Caco-2 (cell line): ENCODE data around the gene HNRNPR. TPM values are rescaled to one million over a fixed set of nuclear protein-coding genes. Genes with fewer than 3 reads are reported as not detected.

Source experiments
- BruUV-seq: library from RNA; stranded (reverse); fragments of 400-500 nt; replicated peaks from 2 replicates; lab custom pipeline; 2021; lab: Mats Ljungman, UMichigan
- CTCF ChIA-PET: fragments of 300-600 bp; sonication (Branson Sonifier 250); formaldehyde crosslinking; loops from one replicate; lab custom pipeline; 2022; ENCODE audit warnings: antibody characterized with exemption; lab: Charles Lee
- POLR2A ChIA-PET: fragments of 300-600 bp; sonication (Branson Sonifier 250); formaldehyde crosslinking; loops from one replicate; lab custom pipeline; 2022; ENCODE audit warnings: antibody characterized with exemption; lab: Charles Lee
- DNase-seq, 2 experiments: peaks; one replicate each; pipeline versions ENCODE4 v3.0.0 to v3.0.0-alpha.2; 2020 to 2022
- H3K27me3 ChIP-seq: replicated peaks from 2 replicates; pipeline ENCODE4 v1.6.0; 2011; ENCODE audit warnings: low read length; ENCODE audit not compliant: control insufficient read depth, insufficient read depth
- H3K36me3 ChIP-seq: 2 replicates; pipeline ENCODE4 v1.5.1; 2011; ENCODE audit warnings: low read length; ENCODE audit not compliant: control insufficient read depth, insufficient read depth
- H3K4me1 ChIP-seq: fragments of 250-450 bp; sonication (Bioruptor Pico); 2 replicates; pipeline ENCODE4 v1.5.1; 2020; ENCODE audit warnings: mild to moderate bottlenecking
- H3K4me3 ChIP-seq: 2 replicates; pipeline ENCODE4 v1.5.1; 2011; ENCODE audit warnings: low read depth, mild to moderate bottlenecking, control low read depth, low read length
- H3K9me3 ChIP-seq: fragments of 250-450 bp; sonication (Bioruptor Pico); 2 replicates; pipeline ENCODE4 v1.5.1; 2020; ENCODE audit warnings: mild to moderate bottlenecking, moderate library complexity
- H3K27ac Mint-ChIP-seq: one replicate; pipeline ENCODE4 v1.8.0; 2022; ENCODE audit warnings: mixed read lengths; ENCODE audit not compliant: unreplicated experiment
- H3K27me3 Mint-ChIP-seq: one replicate; pipeline ENCODE4 v1.8.0; 2022; ENCODE audit warnings: mixed read lengths; ENCODE audit not compliant: insufficient read depth, unreplicated experiment
- H3K36me3 Mint-ChIP-seq: one replicate; pipeline ENCODE4 v1.8.0; 2022; ENCODE audit warnings: mild to moderate bottlenecking, mixed read lengths; ENCODE audit not compliant: insufficient read depth, unreplicated experiment
- H3K4me1 Mint-ChIP-seq: one replicate; pipeline ENCODE4 v1.8.0; 2022; ENCODE audit warnings: low read depth, mixed read lengths; ENCODE audit not compliant: unreplicated experiment
- H3K4me3 Mint-ChIP-seq: one replicate; pipeline ENCODE4 v1.8.0; 2022; ENCODE audit warnings: mild to moderate bottlenecking, moderate library complexity, mixed read lengths; ENCODE audit not compliant: unreplicated experiment
- H3K9me3 Mint-ChIP-seq: one replicate; pipeline ENCODE4 v1.8.0; 2022; ENCODE audit warnings: mixed read lengths; ENCODE audit not compliant: unreplicated experiment
- intact Hi-C: fragments of 100-400 bp; cut with micrococcal nuclease; formaldehyde crosslinking; loops from one replicate; pipeline ENCODE4 v1.10.0; 2022; ENCODE audit not compliant: unreplicated experiment
- total RNA-seq: library from RNA; stranded (reverse); gene quantifications from 2 replicates; pipeline ENCODE4 v1.2.3, GENCODE V29; 2022
- TF ChIP-seq, protein P1 (sequence below), 2 experiments: fragments of 200-600 bp in 1 of 2; IDR thresholded peaks; 1 replicate in 1 of 2; 2 replicates in 1 of 2; pipeline versions ENCODE4 v1.5.1 to v1.8.0; 2011 to 2022; ENCODE audit warnings: antibody characterized with exemption in 1 of 2, control low read depth in 1 of 2, inconsistent platforms in 1 of 2, low read depth in 1 of 2, low read length in 1 of 2, mild to moderate bottlenecking in 1 of 2, moderate library complexity in 1 of 2; ENCODE audit not compliant: insufficient read depth in 1 of 2, severe bottlenecking in 1 of 2, unreplicated experiment in 1 of 2

The HNRNPR gene
- total RNA-seq, 1 experiment from 2014 or later: 183 TPM

DNA sequence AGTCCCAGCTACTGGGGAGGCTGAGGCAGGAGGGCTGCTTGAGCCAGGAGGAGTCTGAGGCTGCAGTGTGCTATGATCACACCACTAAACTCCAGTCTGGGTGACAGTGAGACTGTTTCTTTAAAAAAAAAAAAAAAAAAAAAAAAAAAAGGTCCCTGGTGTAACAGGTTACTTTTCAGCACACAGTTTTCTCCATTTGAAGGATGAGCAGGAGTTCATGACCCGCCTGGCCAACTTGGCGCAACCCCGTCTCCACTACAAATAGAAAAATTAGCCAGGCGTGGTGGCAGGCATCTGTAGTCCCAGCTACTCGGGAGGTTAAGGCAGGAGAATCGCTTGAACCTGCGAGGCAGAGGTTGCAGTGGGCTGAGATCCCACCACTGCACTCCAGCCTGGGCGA is 12.4 kb downstream of the HNRNPR start:
- H3K9me3 ChIP-seq: no peaks in the 10 kb centered on the region
- Mint-ChIP-seq H3K27me3 (no peaks in the 10 kb centered on the region), H3K9me3 (no peaks in the 10 kb centered on the region), H3K27ac (no peak overlapping the region), H3K4me1 (no peaks in the 10 kb centered on the region), H3K36me3 (peaks cover 99% of the 10 kb centered on the region), H3K4me3 (no peak overlapping the region)
- H3K4me1 ChIP-seq: no peaks in the 10 kb centered on the region
- intact Hi-C loops: no loop called here
- BruUV-seq: no TSS peak
- no peaks in the 10 kb centered on the region for H3K27me3 ChIP-seq
- ChIA-PET POLR2A (no interaction called here), CTCF (no interaction called here)
- DNase-seq: no peak
- no peak overlapping the region for H3K4me3 ChIP-seq
- TF ChIP-seq, protein P1, sequence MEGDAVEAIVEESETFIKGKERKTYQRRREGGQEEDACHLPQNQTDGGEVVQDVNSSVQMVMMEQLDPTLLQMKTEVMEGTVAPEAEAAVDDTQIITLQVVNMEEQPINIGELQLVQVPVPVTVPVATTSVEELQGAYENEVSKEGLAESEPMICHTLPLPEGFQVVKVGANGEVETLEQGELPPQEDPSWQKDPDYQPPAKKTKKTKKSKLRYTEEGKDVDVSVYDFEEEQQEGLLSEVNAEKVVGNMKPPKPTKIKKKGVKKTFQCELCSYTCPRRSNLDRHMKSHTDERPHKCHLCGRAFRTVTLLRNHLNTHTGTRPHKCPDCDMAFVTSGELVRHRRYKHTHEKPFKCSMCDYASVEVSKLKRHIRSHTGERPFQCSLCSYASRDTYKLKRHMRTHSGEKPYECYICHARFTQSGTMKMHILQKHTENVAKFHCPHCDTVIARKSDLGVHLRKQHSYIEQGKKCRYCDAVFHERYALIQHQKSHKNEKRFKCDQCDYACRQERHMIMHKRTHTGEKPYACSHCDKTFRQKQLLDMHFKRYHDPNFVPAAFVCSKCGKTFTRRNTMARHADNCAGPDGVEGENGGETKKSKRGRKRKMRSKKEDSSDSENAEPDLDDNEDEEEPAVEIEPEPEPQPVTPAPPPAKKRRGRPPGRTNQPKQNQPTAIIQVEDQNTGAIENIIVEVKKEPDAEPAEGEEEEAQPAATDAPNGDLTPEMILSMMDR (IDR thresholded peaks at IDR 0.05; ENCODE audit: insufficient read depth in 1 of 2, low read depth in 1 of 2, low read length in 1 of 2, severe bottlenecking in 1 of 2, unreplicated experiment in 1 of 2): no peak
- no peaks in the 10 kb centered on the region for H3K36me3 ChIP-seq

DNA sequence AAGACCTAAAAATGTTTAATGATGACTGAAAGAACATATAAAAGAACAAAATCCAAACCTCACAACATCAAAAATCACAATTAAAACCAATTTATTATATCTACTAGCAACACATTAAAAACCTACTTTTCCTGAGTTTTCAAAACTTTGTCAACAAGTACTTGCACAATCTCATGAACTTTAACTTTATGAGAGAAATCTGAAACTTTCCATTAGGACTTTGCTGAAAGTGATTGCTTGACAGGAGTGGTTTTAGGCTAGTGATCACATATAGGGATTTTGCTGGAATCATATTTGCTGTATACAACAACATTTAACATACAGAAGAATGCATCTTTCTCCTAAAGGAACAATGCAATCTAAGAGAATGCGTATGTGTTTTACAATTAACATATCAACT is 13.2 kb downstream of the HNRNPR start:
- CTCF ChIA-PET: no interaction called here
- peaks cover 99% of the 10 kb centered on the region for H3K36me3 Mint-ChIP-seq
- intact Hi-C loops: no loop called here
- no peak for DNase-seq
- Histone ChIP-seq H3K4me3 (no peak overlapping the region), H3K36me3 (no peaks in the 10 kb centered on the region), H3K27me3 (no peaks in the 10 kb centered on the region), H3K9me3 (no peaks in the 10 kb centered on the region), H3K4me1 (no peaks in the 10 kb centered on the region)
- H3K9me3 Mint-ChIP-seq: no peaks in the 10 kb centered on the region
- no peaks in the 10 kb centered on the region for H3K27me3 Mint-ChIP-seq
- POLR2A ChIA-PET: no interaction called here
- TF ChIP-seq, protein P1 (IDR thresholded peaks at IDR 0.05; ENCODE audit: insufficient read depth in 1 of 2, low read depth in 1 of 2, low read length in 1 of 2, severe bottlenecking in 1 of 2, unreplicated experiment in 1 of 2): no peak
- H3K27ac Mint-ChIP-seq: no peak overlapping the region
- no peak overlapping the region for H3K4me3 Mint-ChIP-seq
- H3K4me1 Mint-ChIP-seq: no peaks in the 10 kb centered on the region
- BruUV-seq: no TSS peak

DNA sequence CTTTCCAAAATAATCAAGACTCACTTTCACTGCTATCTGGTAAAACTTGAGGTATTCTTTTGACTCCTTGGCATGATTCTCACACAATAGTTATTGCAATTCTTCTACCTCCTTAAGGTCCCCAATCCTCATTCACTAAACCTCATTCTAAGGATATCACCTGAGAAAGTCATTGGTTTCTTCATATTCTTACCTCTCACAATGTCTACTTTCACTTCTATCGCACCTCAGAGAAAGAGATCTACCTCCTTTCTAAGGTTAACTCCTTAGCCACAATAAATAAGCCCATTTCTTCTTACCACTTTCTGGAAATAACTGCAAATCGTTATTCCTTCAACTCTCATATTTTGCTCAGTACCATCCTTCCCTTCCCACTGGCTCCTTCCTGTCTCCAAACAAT is 18.7 kb downstream of the HNRNPR start:
- no peak for DNase-seq
- H3K4me1 ChIP-seq: no peaks in the 10 kb centered on the region
- H3K4me1 Mint-ChIP-seq: no peaks in the 10 kb centered on the region
- no peaks in the 10 kb centered on the region for H3K9me3 Mint-ChIP-seq
- no peaks in the 10 kb centered on the region for H3K27me3 Mint-ChIP-seq
- TF ChIP-seq, protein P1 (IDR thresholded peaks at IDR 0.05; ENCODE audit: insufficient read depth in 1 of 2, low read depth in 1 of 2, low read length in 1 of 2, severe bottlenecking in 1 of 2, unreplicated experiment in 1 of 2): no peak
- no TSS peak for BruUV-seq
- no peak overlapping the region for H3K4me3 ChIP-seq
- ChIA-PET POLR2A (no interaction called here), CTCF (no interaction called here)
- no peaks in the 10 kb centered on the region for H3K9me3 ChIP-seq
- no peaks in the 10 kb centered on the region for H3K27me3 ChIP-seq
- no peak overlapping the region for H3K27ac Mint-ChIP-seq
- H3K36me3 Mint-ChIP-seq: peaks cover 88% of the 10 kb centered on the region
- H3K4me3 Mint-ChIP-seq: no peak overlapping the region
- H3K36me3 ChIP-seq: no peaks in the 10 kb centered on the region
- intact Hi-C loops: no loop called here
